ENCODE data around the gene LLGL2.

DNA sequence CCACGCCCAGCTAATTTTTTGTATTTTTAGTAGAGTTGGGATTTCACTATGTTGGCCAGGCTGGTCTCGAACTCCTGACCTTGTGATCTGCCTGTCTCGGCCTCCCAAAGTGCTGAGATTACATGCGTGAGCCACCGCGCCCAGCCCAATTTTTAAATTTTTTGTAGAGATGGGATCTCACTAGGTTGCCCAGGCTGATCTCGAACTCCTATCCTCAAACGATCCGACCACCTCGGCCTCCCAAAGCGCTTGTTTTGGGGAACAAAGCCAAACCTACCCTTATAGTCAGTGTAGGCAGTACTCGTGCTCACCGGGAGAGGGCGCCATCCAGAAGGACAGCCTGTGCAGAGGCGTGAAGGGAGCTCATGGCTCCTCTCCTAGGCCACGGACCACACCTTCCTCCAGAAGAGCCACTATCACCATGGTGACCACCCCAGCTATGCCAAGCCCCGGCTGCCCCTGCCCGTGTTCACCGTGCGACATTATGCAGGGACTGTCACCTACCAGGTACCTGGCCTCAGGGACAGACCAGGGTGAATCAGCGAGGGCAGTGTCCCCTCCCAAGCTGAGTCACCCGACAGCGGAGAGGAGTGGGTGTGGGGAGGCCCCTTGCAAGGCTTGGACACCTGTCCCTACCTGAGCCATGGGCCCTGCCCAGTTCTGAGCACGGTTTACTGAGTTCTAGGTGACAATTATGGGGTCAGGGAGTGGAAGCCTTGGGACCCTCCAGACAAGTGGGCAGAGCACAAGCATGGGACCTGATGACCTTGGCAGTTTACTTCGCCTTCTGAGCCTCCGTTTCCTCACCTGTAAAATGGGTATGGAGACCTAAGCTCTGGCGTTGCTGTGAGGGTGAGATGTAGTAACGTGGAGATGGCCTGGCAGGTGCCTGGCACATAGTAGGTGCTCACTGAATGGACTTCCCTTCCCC, 75.8 kb downstream of the LLGL2 start:
- TF ChIP-seq, protein P1, sequence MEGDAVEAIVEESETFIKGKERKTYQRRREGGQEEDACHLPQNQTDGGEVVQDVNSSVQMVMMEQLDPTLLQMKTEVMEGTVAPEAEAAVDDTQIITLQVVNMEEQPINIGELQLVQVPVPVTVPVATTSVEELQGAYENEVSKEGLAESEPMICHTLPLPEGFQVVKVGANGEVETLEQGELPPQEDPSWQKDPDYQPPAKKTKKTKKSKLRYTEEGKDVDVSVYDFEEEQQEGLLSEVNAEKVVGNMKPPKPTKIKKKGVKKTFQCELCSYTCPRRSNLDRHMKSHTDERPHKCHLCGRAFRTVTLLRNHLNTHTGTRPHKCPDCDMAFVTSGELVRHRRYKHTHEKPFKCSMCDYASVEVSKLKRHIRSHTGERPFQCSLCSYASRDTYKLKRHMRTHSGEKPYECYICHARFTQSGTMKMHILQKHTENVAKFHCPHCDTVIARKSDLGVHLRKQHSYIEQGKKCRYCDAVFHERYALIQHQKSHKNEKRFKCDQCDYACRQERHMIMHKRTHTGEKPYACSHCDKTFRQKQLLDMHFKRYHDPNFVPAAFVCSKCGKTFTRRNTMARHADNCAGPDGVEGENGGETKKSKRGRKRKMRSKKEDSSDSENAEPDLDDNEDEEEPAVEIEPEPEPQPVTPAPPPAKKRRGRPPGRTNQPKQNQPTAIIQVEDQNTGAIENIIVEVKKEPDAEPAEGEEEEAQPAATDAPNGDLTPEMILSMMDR (IDR thresholded peaks at IDR 0.05; ENCODE audit: low read length) = peak; percentile 86
- no peak for TF ChIP-seq EZH2 (optimal IDR thresholded peaks at IDR 0.05; ENCODE audit: low read depth, low read length)
- TF ChIP-seq EZH2phosphoT487 (IDR thresholded peaks at IDR 0.05; ENCODE audit: low read length) = no peak

Data from MM.1S (cell line).